HepG2 (cell line): Measurements from ENCODE around the gene HMCN2. TPM values are rescaled to one million over a fixed set of nuclear protein-coding genes. Genes with fewer than 3 reads are reported as not detected.

Experiments
- ATAC-seq: fragments of 200-7000 bp; cut with Tn5 transposase; 3 replicates; pipeline ENCODE4 v1.9.1; 2020; ENCODE audit warnings: mild to moderate bottlenecking, moderate library complexity
- BruUV-seq: library from RNA; stranded (reverse); fragments of 400-500 nt; replicated peaks from 2 replicates; lab custom pipeline; 2021; lab: Mats Ljungman, UMichigan
- CTCF ChIA-PET: fragments of 300-600 bp; formaldehyde crosslinking; extraction: SDS; loops from one replicate; lab custom pipeline; 2021; ENCODE audit warnings: low total read pairs, inconsistent platforms, low intra/inter-chr PET ratio; lab: Yijun Ruan, JAX
- POLR2A ChIA-PET: fragments of 350-600 bp; sonication (Branson Sonifier 250); formaldehyde crosslinking; loops from one replicate; lab custom pipeline; 2020; ENCODE audit warnings: antibody characterized with exemption, inconsistent platforms; lab: Yijun Ruan, JAX
- DNase-seq: peaks from one replicate; pipeline ENCODE4 v3.0.0-alpha.2; 2015; ENCODE audit warnings: low spot score
- FAIRE-seq: peaks from 3 replicates; lab custom pipeline; 2011; peaks lifted over from hg19 to GRCh38; lab: Jason Lieb, UNC
- H2AFZ ChIP-seq: one replicate; pipeline ENCODE4 v1.6.1; 2011; ENCODE audit warnings: low read length, inconsistent platforms
- H3K27ac ChIP-seq: fragments of 300-600 bp; 3 replicates; pipeline ENCODE4 v1.8.0; 2011; ENCODE audit warnings: mixed run types, mild to moderate bottlenecking, mixed read lengths, low read length, inconsistent platforms; ENCODE audit not compliant: insufficient read depth; ENCODE audit errors: extremely low read length
- H3K27me3 ChIP-seq, 2 experiments: fragments of 200-600 bp in 1 of 2; 2 replicates in 1 of 2; 3 replicates in 1 of 2; pipeline versions ENCODE4 v1.6.0 to v1.8.0; 2011; ENCODE audit warnings: low read length in 2 of 2, mild to moderate bottlenecking in 2 of 2, moderate library complexity in 2 of 2, inconsistent platforms in 1 of 2; ENCODE audit not compliant: insufficient read depth in 2 of 2, control insufficient read depth in 1 of 2
- H3K36me3 ChIP-seq, 2 experiments: fragments of 200-600 bp in 1 of 2; replicated peaks in 1 of 2; 2 replicates in 1 of 2; 3 replicates in 1 of 2; pipeline versions ENCODE4 v1.5.1 to v1.8.0; 2011; ENCODE audit warnings: low read length in 2 of 2, inconsistent platforms in 1 of 2; ENCODE audit not compliant: insufficient read depth in 2 of 2, control insufficient read depth in 1 of 2
- H3K4me1 ChIP-seq: 2 replicates; pipeline ENCODE4 v1.5.1; 2012; ENCODE audit warnings: low read length, inconsistent platforms; ENCODE audit not compliant: insufficient read depth
- H3K4me2 ChIP-seq: 2 replicates; pipeline ENCODE4 v1.6.0; 2011; ENCODE audit warnings: low read depth, low read length, inconsistent platforms
- H3K4me3 ChIP-seq, 3 experiments: fragments of 200-600 bp in 1 of 3; sonication (generic), shearing (Covaris generic) in 1 of 3; replicated peaks in 1 of 3; 2 replicates each; pipeline ENCODE4 v1.5.1; 2011 to 2016; ENCODE audit warnings: low read length in 3 of 3, inconsistent platforms in 2 of 3, low read depth in 2 of 3, mild to moderate bottlenecking in 2 of 3, control low read depth in 1 of 3, mixed read lengths in 1 of 3; ENCODE audit not compliant: insufficient read depth in 1 of 3
- H3K79me2 ChIP-seq: one replicate; pipeline ENCODE4 v1.6.1; 2011; ENCODE audit warnings: low read length, inconsistent platforms; ENCODE audit not compliant: insufficient read depth
- H3K9ac ChIP-seq: 2 replicates; pipeline ENCODE4 v1.6.0; 2011; ENCODE audit warnings: mild to moderate bottlenecking, low read depth, low read length, inconsistent platforms; ENCODE audit not compliant: insufficient read depth
- H3K9me3 ChIP-seq: 2 replicates; pipeline ENCODE4 v1.5.1; 2012; ENCODE audit warnings: mild to moderate bottlenecking, low read length
- H4K20me1 ChIP-seq: 2 replicates; pipeline ENCODE4 v1.6.0; 2011; ENCODE audit warnings: inconsistent platforms, mild to moderate bottlenecking, low read length, moderate library complexity; ENCODE audit not compliant: insufficient read depth
- ASH2L ChIP-seq: fragments of 300-600, 200-600 bp; sonication (generic); IDR thresholded peaks from 2 replicates; pipeline ENCODE4 v1.7.0; 2017; ENCODE audit warnings: low read depth, mild to moderate bottlenecking, moderate library complexity, mixed read lengths, low read length; ENCODE audit not compliant: insufficient read length
- ELF3 ChIP-seq: IDR thresholded peaks from 2 replicates; pipeline ENCODE4 v1.6.1; 2016; ENCODE audit warnings: missing genetic modification reagents, missing compliant biosample characterization
- GFI1 ChIP-seq: sonication (generic); formaldehyde crosslinking; IDR thresholded peaks from 2 replicates; pipeline ENCODE4 v1.5.0; 2020; ENCODE audit warnings: missing genetic modification reagents, mild to moderate bottlenecking, borderline replicate concordance
- KLF13 ChIP-seq: sonication (generic); formaldehyde crosslinking; IDR thresholded peaks from 2 replicates; pipeline ENCODE4 v1.4.0; 2020; ENCODE audit warnings: mild to moderate bottlenecking, missing genetic modification reagents
- NFYC ChIP-seq: IDR thresholded peaks from 2 replicates; pipeline ENCODE4 v1.6.1; 2016; ENCODE audit warnings: missing genetic modification reagents, missing compliant biosample characterization
- NR2F1 ChIP-seq, 2 experiments: fragments of 450-650 bp in 1 of 2; formaldehyde crosslinking in 1 of 2; IDR thresholded peaks; 2 replicates each; pipeline versions ENCODE4 v1.5.0 to v1.6.1; 2016 to 2020; ENCODE audit warnings: mild to moderate bottlenecking in 1 of 2, missing compliant biosample characterization in 1 of 2, missing genetic modification reagents in 1 of 2, moderate library complexity in 1 of 2
- PHF5A ChIP-seq: IDR thresholded peaks from one replicate; pipeline ENCODE4 v1.6.1; 2018; ENCODE audit warnings: low read depth, missing genetic modification reagents; ENCODE audit not compliant: unreplicated experiment
- TCF7 ChIP-seq: sonication (generic); IDR thresholded peaks from 2 replicates; pipeline ENCODE4 v1.6.1; 2016; ENCODE audit warnings: antibody characterized with exemption, low read depth
- TOE1 ChIP-seq: sonication (generic); formaldehyde crosslinking; IDR thresholded peaks from 2 replicates; pipeline ENCODE4 v1.4.0; 2020; ENCODE audit warnings: mild to moderate bottlenecking, missing genetic modification reagents
- ZNF253 ChIP-seq: sonication (generic); formaldehyde crosslinking; IDR thresholded peaks from 2 replicates; pipeline ENCODE4 v1.8.0; 2022; ENCODE audit warnings: mild to moderate bottlenecking, missing genetic modification reagents, borderline replicate concordance
- ZNF333 ChIP-seq: sonication (generic); formaldehyde crosslinking; IDR thresholded peaks from 2 replicates; pipeline ENCODE4 v1.4.0; 2020; ENCODE audit warnings: mild to moderate bottlenecking, missing genetic modification reagents, borderline replicate concordance
- ZNF510 ChIP-seq: sonication (generic); formaldehyde crosslinking; IDR thresholded peaks from 2 replicates; pipeline ENCODE4 v1.4.0; 2020; ENCODE audit warnings: low read depth, mild to moderate bottlenecking, missing genetic modification reagents
- ZSCAN9 ChIP-seq: IDR thresholded peaks from 2 replicates; pipeline ENCODE4 v1.6.1; 2016; ENCODE audit warnings: borderline replicate concordance
- WGBS: methylation state at CpG from one replicate; pipeline ENCODE4 v1.1.6; 2017; ENCODE audit warnings: low lambda C conversion rate; 5-methylcytosine and 5-hydroxymethylcytosine counted together
- in situ Hi-C: cut with HindIII; loops from 2 replicates; pipeline ENCODE4 v1.10.0; 2017; ENCODE audit warnings: low pct_unique_long_range_greater_than_20kb; ENCODE audit not compliant: extremely low pct_ligation_motif_present
- intact Hi-C: fragments of 100-400 bp; cut with micrococcal nuclease; formaldehyde crosslinking; loops from one replicate; pipeline ENCODE4 v1.10.0; 2022; ENCODE audit not compliant: unreplicated experiment
- polyA plus RNA-seq, 8 experiments: library from polyadenylated mRNA; depleted of rRNA in 3 of 8; stranded (reverse) in 7 of 8; unstranded in 1 of 8; fragments of >200 nt; fragmentation: Illumina TruSeq in 4 of 8; extraction: Trizol in 4 of 8; gene quantifications; 2 replicates each; pipeline versions ENCODE4 v1.2.1 to v1.2.3, GENCODE V29; 2011 to 2016; ENCODE audit warnings: low read depth in 4 of 8, missing spikeins in 1 of 8, mixed read lengths in 1 of 8; ENCODE audit not compliant: insufficient read depth in 1 of 8
- total RNA-seq, 5 experiments: library from RNA; depleted of rRNA; stranded (reverse); fragments of >200 nt; fragmentation: Illumina TruSeq; extraction: Trizol; gene quantifications; 2 replicates each; pipeline ENCODE4 v1.2.3, GENCODE V29; 2016; ENCODE audit warnings: low read depth in 1 of 5

HMCN2 gene
- total and polyA plus RNA-seq, 2 of the 13 experiments (the other 11 are each of a cell fraction or from before 2014, with no cell fraction given): 0.09 TPM; not detected in 1

DNA sequence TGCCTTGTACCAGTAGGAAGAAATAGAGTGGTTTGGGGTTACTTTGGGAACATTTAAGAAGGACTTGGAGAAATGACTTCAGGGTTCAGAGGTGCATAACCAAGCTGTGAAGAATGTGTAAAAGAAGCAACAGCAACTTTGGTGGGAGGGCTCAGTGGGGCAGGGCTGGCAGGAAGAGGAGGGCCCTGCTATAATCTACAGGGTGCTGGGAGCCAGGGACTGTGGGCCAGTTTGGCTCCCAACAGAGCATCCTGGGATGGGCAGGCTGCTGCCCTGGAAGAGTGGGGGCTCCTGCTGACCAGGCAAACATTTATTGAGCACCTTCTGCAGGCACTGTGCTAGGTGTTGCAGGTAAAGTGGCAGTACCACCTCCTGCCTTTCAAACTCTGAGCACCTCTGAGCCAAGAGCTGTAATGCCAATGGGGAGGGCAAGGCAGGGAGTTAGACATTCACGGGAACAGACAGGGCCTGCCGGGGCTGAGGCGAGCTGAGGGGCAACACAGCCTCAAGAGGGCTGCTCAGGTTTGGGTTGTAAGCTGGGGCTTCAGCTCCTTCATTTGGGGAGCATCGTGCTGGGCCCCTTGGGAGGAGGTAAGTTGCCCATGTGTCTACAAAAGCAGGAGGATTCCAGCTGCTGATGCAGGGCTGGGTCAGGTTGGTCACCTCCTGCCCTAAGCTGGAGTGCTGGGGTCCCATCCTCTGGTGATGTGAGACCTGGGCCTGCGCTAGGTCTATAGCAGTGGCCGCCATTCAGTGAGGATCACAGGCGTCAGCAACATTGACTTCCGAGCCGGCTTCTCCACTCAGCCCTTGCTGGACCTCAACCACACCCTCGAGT lies 30.6 kb downstream of the HMCN2 start (continued):
- no peak for TF ChIP-seq ZNF510 (CRISPR knock-in tag)
- no peak for TF ChIP-seq PHF5A
- TF ChIP-seq GFI1 (CRISPR knock-in tag): no peak
- TF ChIP-seq ZNF253 (CRISPR knock-in tag): no peak
- TF ChIP-seq ELF3 (CRISPR knock-in tag): no peak

DNA sequence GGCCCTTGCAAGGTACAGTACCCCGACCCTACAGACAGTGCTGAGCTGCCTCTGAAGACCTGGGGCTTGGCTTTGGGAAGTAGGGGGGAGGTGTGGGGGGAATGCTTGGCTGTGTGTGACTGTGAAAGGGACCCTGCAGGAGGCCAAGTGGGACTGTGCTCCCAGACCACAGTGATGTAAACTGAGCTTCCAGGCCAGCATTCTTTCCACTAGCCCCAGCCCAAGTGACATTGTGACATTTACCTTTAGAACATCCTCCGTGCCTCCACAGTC lies 31.2 kb downstream of the HMCN2 start:
- no peak for ATAC-seq
- H3K9ac ChIP-seq: no peak overlapping the region
- WGBS: 25% methylated on average over 1 of the region's 2 CpGs
- CTCF ChIA-PET: no interaction called here
- H3K36me3 ChIP-seq: no peaks in the 10 kb centered on the region
- POLR2A ChIA-PET: no interaction called here
- 0 out of 2 replicates have a peak, but pooled peaks cover 8% of the 10 kb centered on the region for H4K20me1 ChIP-seq
- in situ Hi-C loops: no loop called here
- no peak overlapping the region for H3K27ac ChIP-seq
- no peak for TF ChIP-seq ZNF333
- no peak for TF ChIP-seq TCF7
- TF ChIP-seq KLF13: no peak
- no peak for TF ChIP-seq NR2F1 (CRISPR knock-in tag; IDR thresholded peaks at IDR 0.05)
- TF ChIP-seq ASH2L: no peak
- TF ChIP-seq TOE1 (CRISPR knock-in tag): no peak
- no peak for TF ChIP-seq ZSCAN9 (CRISPR knock-in tag)
- no peak for TF ChIP-seq NFYC (CRISPR knock-in tag)
- TF ChIP-seq, all 625 proteins: peak for 0
- Histone ChIP-seq H3K27me3 (peaks cover 1 to 7% of the 10 kb centered on the region in 2 experiments; a peak in 2 of 5 replicates), H3K79me2 (no peaks in the 10 kb centered on the region), H3K4me2 (no peak overlapping the region), H3K4me3 (no peak overlapping the region), H2AFZ (no peak overlapping the region), H3K4me1 (no peaks in the 10 kb centered on the region), H3K9me3 (no peaks in the 10 kb centered on the region)
- FAIRE-seq: no peak
- no peak for DNase-seq
- BruUV-seq: no TSS peak
- intact Hi-C loops: no loop called here
